ENCODE measurements around the gene TBR1.

TBR1 gene

GRCh38 chr2:161381546-161381945 lies 34.6 kb upstream of the TBR1 start:
- H3K9me3 ChIP-seq (replicated peaks in 1 of 2; ENCODE audit: control insufficient read depth in 2 of 2, insufficient read depth in 1 of 2, low read depth in 1 of 2, low read length in 2 of 2) = no peaks in the 10 kb centered on the region
- H3K79me1 ChIP-seq (ENCODE audit: low read depth, low read length) = no peaks in the 10 kb centered on the region
- H3K4me2 ChIP-seq (ENCODE audit: insufficient read depth, low read length, poor library complexity, severe bottlenecking) = no peak overlapping the region
- no peak overlapping the region for H2BK15ac ChIP-seq (ENCODE audit: low read length)
- no peaks in the 10 kb centered on the region for H3K27me3 ChIP-seq (ENCODE audit: control insufficient read depth in 3 of 3, insufficient read depth in 3 of 3, low read depth in 1 of 3, low read length in 3 of 3)
- H4K8ac ChIP-seq (ENCODE audit: low read depth, low read length) = no peak overlapping the region
- no peaks in the 10 kb centered on the region for H3K4me1 ChIP-seq (ENCODE audit: control insufficient read depth in 2 of 2, insufficient read depth in 1 of 2, low read depth in 1 of 2, low read length in 2 of 2)
- no peak overlapping the region for H3K4me3 ChIP-seq (ENCODE audit: low read length in 2 of 2)
- no peak overlapping the region for H3K9ac ChIP-seq (ENCODE audit: low read depth, low read length, poor library complexity)
- WGBS, 2 donors (ENCODE audit: extremely low coverage in 2 of 2, insufficient read length in 2 of 2, insufficient replicate concordance in 1 of 2) = no CpG with 5 or more reads among the region's 3 CpGs
- peaks cover 0 to 36% of the 10 kb centered on the region in 2 donors for H3K36me3 ChIP-seq (replicated peaks in 1 of 2; ENCODE audit: control insufficient read depth in 2 of 2, insufficient read depth in 2 of 2, low read length in 2 of 2)
- DNase-seq (ENCODE audit: low spot score) = no peak
- H2AFZ ChIP-seq (ENCODE audit: low read length) = no peak overlapping the region
- no peak overlapping the region for H3K18ac ChIP-seq (ENCODE audit: low read length)
- H2BK120ac ChIP-seq (ENCODE audit: low read depth, low read length) = no peak overlapping the region
- no peak overlapping the region for H2BK12ac ChIP-seq (ENCODE audit: low read length)
- H3K27ac ChIP-seq (replicated peaks; ENCODE audit: low read length) = no peak overlapping the region
- H2BK5ac ChIP-seq (ENCODE audit: low read length) = no peak overlapping the region
- no peak overlapping the region for H4K91ac ChIP-seq (ENCODE audit: low read depth, low read length, poor library complexity)
- H2AK5ac ChIP-seq (ENCODE audit: low read depth, low read length) = no peak overlapping the region
- no peak overlapping the region for H3K14ac ChIP-seq (ENCODE audit: low read length)
- no peak overlapping the region for H3K23ac ChIP-seq (ENCODE audit: low read depth, low read length, poor library complexity)
- no peak overlapping the region for H3K4ac ChIP-seq (ENCODE audit: low read length)

- peaks cover 0 to 36% of the 10 kb centered on the region in 2 donors for H3K36me3 ChIP-seq (replicated peaks in 1 of 2; ENCODE audit: control insufficient read depth in 2 of 2, insufficient read depth in 2 of 2, low read length in 2 of 2)
- no peak overlapping the region for H3K4me2 ChIP-seq (ENCODE audit: insufficient read depth, low read length, poor library complexity, severe bottlenecking)
- H3K9ac ChIP-seq (ENCODE audit: low read depth, low read length, poor library complexity) = no peak overlapping the region
- H2BK12ac ChIP-seq (ENCODE audit: low read length) = no peak overlapping the region
- H3K18ac ChIP-seq (ENCODE audit: low read length) = no peak overlapping the region
- no peaks in the 10 kb centered on the region for H3K4me1 ChIP-seq (ENCODE audit: control insufficient read depth in 2 of 2, insufficient read depth in 1 of 2, low read depth in 1 of 2, low read length in 2 of 2)
- WGBS, 2 donors (ENCODE audit: extremely low coverage in 2 of 2, insufficient read length in 2 of 2, insufficient replicate concordance in 1 of 2) = no CpG with 5 or more reads among the region's 4 CpGs
- H3K4ac ChIP-seq (ENCODE audit: low read length) = no peak overlapping the region
- H3K23ac ChIP-seq (ENCODE audit: low read depth, low read length, poor library complexity) = no peak overlapping the region
- H4K8ac ChIP-seq (ENCODE audit: low read depth, low read length) = no peak overlapping the region
- H3K14ac ChIP-seq (ENCODE audit: low read length) = no peak overlapping the region
- no peak overlapping the region for H2AK5ac ChIP-seq (ENCODE audit: low read depth, low read length)
- DNase-seq (ENCODE audit: low spot score) = no peak
- no peak overlapping the region for H2AFZ ChIP-seq (ENCODE audit: low read length)
- no peak overlapping the region for H3K4me3 ChIP-seq (ENCODE audit: low read length in 2 of 2)
- H2BK120ac ChIP-seq (ENCODE audit: low read depth, low read length) = no peak overlapping the region
- H3K79me1 ChIP-seq (ENCODE audit: low read depth, low read length) = no peaks in the 10 kb centered on the region
- no peaks in the 10 kb centered on the region for H3K9me3 ChIP-seq (replicated peaks in 1 of 2; ENCODE audit: control insufficient read depth in 2 of 2, insufficient read depth in 1 of 2, low read depth in 1 of 2, low read length in 2 of 2)
- H2BK15ac ChIP-seq (ENCODE audit: low read length) = no peak overlapping the region
- no peaks in the 10 kb centered on the region for H3K27me3 ChIP-seq (ENCODE audit: control insufficient read depth in 3 of 3, insufficient read depth in 3 of 3, low read depth in 1 of 3, low read length in 3 of 3)
- no peak overlapping the region for H3K27ac ChIP-seq (replicated peaks; ENCODE audit: low read length)
- H4K91ac ChIP-seq (ENCODE audit: low read depth, low read length, poor library complexity) = no peak overlapping the region
- H2BK5ac ChIP-seq (ENCODE audit: low read length) = no peak overlapping the region
Measured at GRCh38 chr2:161382747-161383146, 33.4 kb upstream of the TBR1 start.

DNA sequence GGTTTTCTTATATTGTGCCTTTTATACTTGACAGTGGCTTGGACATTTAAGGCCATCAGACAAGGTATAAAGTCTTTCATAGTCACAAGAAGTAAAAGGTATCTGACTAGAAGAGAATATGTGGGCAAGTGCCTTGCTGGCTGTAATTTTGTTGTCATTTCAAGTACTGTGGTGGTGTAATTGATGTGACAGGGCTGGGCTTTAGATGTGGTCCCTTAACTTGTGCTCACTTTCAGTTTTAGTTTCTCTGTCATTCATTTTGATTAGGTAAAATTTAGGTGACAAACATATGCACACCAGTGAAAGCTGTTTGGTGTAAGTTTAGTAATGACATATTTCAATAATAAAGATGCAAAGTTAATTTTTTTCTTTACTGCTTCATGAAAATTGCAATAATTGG lies 31.2 kb upstream of the TBR1 start:
- no peak overlapping the region for H2AFZ ChIP-seq (ENCODE audit: low read length)

DNA sequence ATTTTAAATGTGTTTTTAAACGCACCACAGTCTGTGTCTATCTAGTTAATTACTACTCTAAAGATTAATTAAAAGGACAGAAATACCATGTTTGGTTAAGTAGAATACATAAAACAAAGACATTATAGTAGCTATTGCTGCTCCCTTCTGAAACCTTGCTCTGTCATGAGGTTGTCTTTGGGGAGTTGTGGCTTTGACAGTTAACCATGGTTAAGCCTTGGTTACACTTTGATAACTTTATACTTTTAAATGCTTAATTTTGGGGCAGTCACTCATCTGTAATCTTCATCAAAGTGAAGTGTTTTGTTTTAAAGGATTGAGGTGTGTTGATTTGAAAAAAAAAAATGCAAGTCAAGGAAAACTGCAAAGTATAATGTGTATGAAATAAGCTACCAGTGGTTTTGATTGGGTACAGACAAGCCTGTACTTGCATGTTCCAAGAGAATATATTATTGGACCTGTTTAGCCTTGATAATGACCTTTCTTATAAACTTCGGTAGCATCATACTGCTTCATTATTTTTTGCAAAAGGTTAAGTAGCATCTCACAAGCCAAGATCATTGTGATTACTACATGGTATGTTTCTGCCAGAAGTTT lies 29.8 kb upstream of the TBR1 start:
- no peak overlapping the region for H3K9ac ChIP-seq (ENCODE audit: low read depth, low read length, poor library complexity)
- no peak overlapping the region for H3K23ac ChIP-seq (ENCODE audit: low read depth, low read length, poor library complexity)
- no peak overlapping the region for H4K8ac ChIP-seq (ENCODE audit: low read depth, low read length)
- no peak overlapping the region for H3K4ac ChIP-seq (ENCODE audit: low read length)
- H3K14ac ChIP-seq (ENCODE audit: low read length) = no peak overlapping the region
- H3K9me3 ChIP-seq (replicated peaks in 1 of 2; ENCODE audit: control insufficient read depth in 2 of 2, insufficient read depth in 1 of 2, low read depth in 1 of 2, low read length in 2 of 2) = no peaks in the 10 kb centered on the region
- no peak overlapping the region for H2BK15ac ChIP-seq (ENCODE audit: low read length)
- H4K91ac ChIP-seq (ENCODE audit: low read depth, low read length, poor library complexity) = no peak overlapping the region
- no peak overlapping the region for H2BK5ac ChIP-seq (ENCODE audit: low read length)
- H3K18ac ChIP-seq (ENCODE audit: low read length) = no peak overlapping the region
- H3K27me3 ChIP-seq (ENCODE audit: control insufficient read depth in 3 of 3, insufficient read depth in 3 of 3, low read depth in 1 of 3, low read length in 3 of 3) = no peaks in the 10 kb centered on the region
- DNase-seq (ENCODE audit: low spot score) = no peak
- no peak overlapping the region for H2AFZ ChIP-seq (ENCODE audit: low read length)
- H3K4me2 ChIP-seq (ENCODE audit: insufficient read depth, low read length, poor library complexity, severe bottlenecking) = no peak overlapping the region
- H2BK12ac ChIP-seq (ENCODE audit: low read length) = no peak overlapping the region
- peaks cover 2 to 56% of the 10 kb centered on the region in 2 donors for H3K36me3 ChIP-seq (replicated peaks in 1 of 2; ENCODE audit: control insufficient read depth in 2 of 2, insufficient read depth in 2 of 2, low read length in 2 of 2)
- H3K4me3 ChIP-seq (ENCODE audit: low read length in 2 of 2) = no peak overlapping the region
- no peak overlapping the region for H2AK5ac ChIP-seq (ENCODE audit: low read depth, low read length)
- H3K79me1 ChIP-seq (ENCODE audit: low read depth, low read length) = no peaks in the 10 kb centered on the region
- no peaks in the 10 kb centered on the region for H3K4me1 ChIP-seq (ENCODE audit: control insufficient read depth in 2 of 2, insufficient read depth in 1 of 2, low read depth in 1 of 2, low read length in 2 of 2)
- WGBS, 2 donors (ENCODE audit: extremely low coverage in 2 of 2, insufficient read length in 2 of 2, insufficient replicate concordance in 1 of 2) = no CpG with 5 or more reads among the region's 2 CpGs
- H3K27ac ChIP-seq (replicated peaks; ENCODE audit: low read length) = no peak overlapping the region
- no peak overlapping the region for H2BK120ac ChIP-seq (ENCODE audit: low read depth, low read length)

More for the DNA sequence above, 31.2 kb upstream of the TBR1 start:
- H3K36me3 ChIP-seq (replicated peaks in 1 of 2; ENCODE audit: control insufficient read depth in 2 of 2, insufficient read depth in 2 of 2, low read length in 2 of 2) = peaks cover 2 to 41% of the 10 kb centered on the region in 2 donors
- no peak overlapping the region for H2AK5ac ChIP-seq (ENCODE audit: low read depth, low read length)
- no peak overlapping the region for H2BK15ac ChIP-seq (ENCODE audit: low read length)
- H3K27ac ChIP-seq (replicated peaks; ENCODE audit: low read length) = no peak overlapping the region
- H3K4me3 ChIP-seq (ENCODE audit: low read length in 2 of 2) = no peak overlapping the region
- H3K18ac ChIP-seq (ENCODE audit: low read length) = no peak overlapping the region
- no peak overlapping the region for H2BK5ac ChIP-seq (ENCODE audit: low read length)
- H2BK120ac ChIP-seq (ENCODE audit: low read depth, low read length) = no peak overlapping the region
- H3K23ac ChIP-seq (ENCODE audit: low read depth, low read length, poor library complexity) = no peak overlapping the region
- no peaks in the 10 kb centered on the region for H3K79me1 ChIP-seq (ENCODE audit: low read depth, low read length)
- no peak overlapping the region for H3K9ac ChIP-seq (ENCODE audit: low read depth, low read length, poor library complexity)
- DNase-seq (ENCODE audit: low spot score) = no peak
- H4K8ac ChIP-seq (ENCODE audit: low read depth, low read length) = no peak overlapping the region
- no peak overlapping the region for H3K4ac ChIP-seq (ENCODE audit: low read length)
- H3K14ac ChIP-seq (ENCODE audit: low read length) = no peak overlapping the region
- no peaks in the 10 kb centered on the region for H3K27me3 ChIP-seq (ENCODE audit: control insufficient read depth in 3 of 3, insufficient read depth in 3 of 3, low read depth in 1 of 3, low read length in 3 of 3)
- H3K4me2 ChIP-seq (ENCODE audit: insufficient read depth, low read length, poor library complexity, severe bottlenecking) = no peak overlapping the region
- H3K9me3 ChIP-seq (replicated peaks in 1 of 2; ENCODE audit: control insufficient read depth in 2 of 2, insufficient read depth in 1 of 2, low read depth in 1 of 2, low read length in 2 of 2) = no peaks in the 10 kb centered on the region
- H3K4me1 ChIP-seq (ENCODE audit: control insufficient read depth in 2 of 2, insufficient read depth in 1 of 2, low read depth in 1 of 2, low read length in 2 of 2) = no peaks in the 10 kb centered on the region
- H4K91ac ChIP-seq (ENCODE audit: low read depth, low read length, poor library complexity) = no peak overlapping the region
- H2BK12ac ChIP-seq (ENCODE audit: low read length) = no peak overlapping the region
